T47D (cell line): ENCODE data around the gene CNNM4.
A peak's percentile ranks its signal among the peaks of the same experiment; 100 is the strongest.

Experiments
- DNase-seq, 2 experiments: peaks; one replicate each; pipeline versions ENCODE4 v3.0.0 to v3.0.0-alpha.2; 2011 to 2012; ENCODE audit warnings: low read depth in 1 of 2, low spot score in 1 of 2
- JUND ChIP-seq: IDR thresholded peaks from 2 replicates; pipeline ENCODE4 v1.6.1; 2012; ENCODE audit warnings: low read depth
- in situ Hi-C: cut with HindIII; loops from 2 replicates; pipeline ENCODE4 v1.10.0; 2016; ENCODE audit warnings: low sequenced_read_pairs, low pct_unique_long_range_greater_than_20kb

CNNM4 gene

DNA sequence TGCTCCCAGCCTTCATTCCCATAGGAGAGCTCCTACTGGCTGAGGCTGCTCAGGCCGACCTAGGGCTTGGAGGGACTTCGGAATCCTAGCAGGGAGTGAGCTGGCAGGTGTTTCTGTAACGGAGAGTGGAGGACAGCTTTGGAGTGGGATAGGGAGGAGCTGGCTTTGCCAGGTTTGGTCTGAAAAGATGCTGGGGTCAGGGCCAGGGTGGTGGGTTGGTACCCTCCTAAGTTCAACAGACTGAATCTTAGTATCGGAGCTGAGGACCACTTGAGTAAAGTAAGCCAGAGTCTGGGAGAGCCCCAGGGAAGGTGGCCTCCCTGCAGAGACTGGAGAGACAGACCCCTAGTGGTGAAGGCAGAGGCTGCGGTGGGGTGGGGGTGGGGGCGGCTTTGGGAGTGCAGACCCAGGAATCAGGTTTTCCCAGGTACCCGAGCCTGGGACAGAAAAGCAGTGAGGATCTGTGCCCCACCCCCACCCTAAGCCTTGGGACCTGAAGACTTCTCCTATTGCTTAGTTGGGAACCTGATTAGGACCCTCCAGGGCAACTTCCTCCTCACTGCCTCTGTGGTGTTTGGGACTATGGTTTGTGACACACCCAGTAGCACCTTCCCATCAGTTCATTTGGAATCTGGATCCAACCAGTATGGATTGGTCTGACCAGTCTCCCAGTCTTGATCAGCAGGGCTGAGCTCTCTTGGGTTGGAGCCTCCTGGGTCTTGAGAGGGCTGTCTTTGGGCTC lies 3.0 kb downstream of the CNNM4 start:
- no peak for TF ChIP-seq JUND
- in situ Hi-C loops, result no loop called here
- peak; percentile 44 to 71 for DNase-seq

GRCh38 chr2:96764253-96764637 lies 3.5 kb downstream of the CNNM4 start:
- in situ Hi-C loops, result no loop called here
- peak in 1 of 2 experiments; percentile 81 for DNase-seq
- no peak for TF ChIP-seq JUND

DNA sequence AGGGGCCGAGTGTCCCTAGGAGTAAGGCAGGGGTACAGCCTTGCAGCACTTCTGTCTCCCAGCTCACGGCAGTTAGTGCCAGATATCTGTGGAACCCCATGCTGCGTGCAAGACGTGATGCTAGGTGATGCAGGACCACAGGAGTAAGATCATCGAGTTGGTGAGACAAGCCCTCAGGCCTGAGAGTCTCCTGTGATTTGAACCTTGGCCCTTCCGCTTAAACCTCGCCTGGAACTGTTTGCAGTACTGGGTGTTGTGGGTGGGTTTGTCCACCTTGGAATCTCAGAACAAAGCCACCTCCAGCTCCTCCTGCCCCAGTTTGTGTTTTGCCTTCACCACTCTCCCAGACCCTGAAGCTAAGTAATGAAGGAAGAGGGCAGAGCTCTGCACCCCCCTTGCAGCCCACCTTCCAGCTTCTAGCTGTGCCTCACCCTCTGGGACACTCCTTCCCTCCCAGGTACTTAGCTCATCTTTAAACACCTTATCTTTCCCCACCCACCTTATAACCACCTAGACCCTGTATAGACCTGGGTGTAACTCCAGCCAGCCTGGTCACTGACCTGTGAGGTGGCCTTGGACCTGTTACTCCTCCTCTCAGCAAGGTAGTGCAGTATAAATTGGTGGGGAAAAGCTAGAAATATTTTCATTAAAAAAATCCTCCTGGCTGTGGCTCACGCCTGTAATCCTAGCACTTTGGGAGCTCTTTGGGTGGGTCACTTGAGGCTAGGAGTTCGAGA lies 6.6 kb downstream of the CNNM4 start:
- DNase-seq, result no peak
- in situ Hi-C loops, result no loop called here
- TF ChIP-seq JUND, result no peak

- in situ Hi-C loops, result no loop called here
- DNase-seq, result no peak
- no peak for TF ChIP-seq JUND
These were observed 7.4 kb downstream of the CNNM4 start for GRCh38 chr2:96768083-96768561.

GRCh38 chr2:96769814-96770213 lies 9.1 kb downstream of the CNNM4 start:
- DNase-seq, result peak in 1 of 2 experiments; percentile 79
- TF ChIP-seq JUND, result no peak
- in situ Hi-C loops, result no loop called here

DNA sequence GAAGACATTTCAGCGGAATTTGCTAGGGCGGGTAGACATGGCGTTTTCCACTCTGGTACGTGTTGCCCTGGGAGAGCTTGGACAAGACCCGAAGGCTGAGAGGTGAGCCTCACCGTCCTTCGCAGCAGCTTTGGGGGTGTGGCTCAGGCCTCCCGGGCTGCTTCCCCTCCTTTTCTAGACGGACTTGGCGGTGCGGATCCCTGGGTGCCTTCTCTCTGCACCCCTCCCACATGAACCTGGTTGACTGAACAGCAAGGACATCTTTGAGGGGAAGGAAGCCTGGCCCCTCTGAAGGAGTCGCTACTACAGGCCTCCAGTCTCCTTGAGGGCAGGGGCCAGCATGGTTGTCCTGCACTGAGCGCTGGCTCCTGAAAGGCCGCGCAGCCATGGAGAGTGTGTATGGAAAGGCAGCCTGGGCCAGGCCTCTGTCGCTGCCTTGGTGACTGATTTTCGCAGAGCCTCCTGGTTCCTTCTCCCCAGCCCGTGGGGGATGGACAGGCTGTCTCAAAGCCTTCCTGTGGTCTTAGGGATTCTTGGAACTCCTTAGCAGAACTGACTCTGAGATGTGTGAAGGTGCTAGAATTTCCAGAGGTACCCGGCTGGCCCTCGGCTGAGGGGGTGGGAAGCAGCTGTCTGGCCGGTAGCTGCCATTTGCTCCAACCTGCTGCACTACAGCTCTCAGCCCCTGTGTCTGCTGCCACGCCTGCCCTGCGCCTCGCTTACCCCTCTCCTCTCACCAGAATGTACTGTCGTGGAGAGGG lies 9.9 kb downstream of the CNNM4 start:
- in situ Hi-C loops, result no loop called here
- no peak for TF ChIP-seq JUND
- DNase-seq, result no peak

GRCh38 chr2:96771796-96772618 lies 11.3 kb downstream of the CNNM4 start:
- peak; percentile 58 to 93 for DNase-seq
- no peak for TF ChIP-seq JUND
- in situ Hi-C loops, result no loop called here

DNA sequence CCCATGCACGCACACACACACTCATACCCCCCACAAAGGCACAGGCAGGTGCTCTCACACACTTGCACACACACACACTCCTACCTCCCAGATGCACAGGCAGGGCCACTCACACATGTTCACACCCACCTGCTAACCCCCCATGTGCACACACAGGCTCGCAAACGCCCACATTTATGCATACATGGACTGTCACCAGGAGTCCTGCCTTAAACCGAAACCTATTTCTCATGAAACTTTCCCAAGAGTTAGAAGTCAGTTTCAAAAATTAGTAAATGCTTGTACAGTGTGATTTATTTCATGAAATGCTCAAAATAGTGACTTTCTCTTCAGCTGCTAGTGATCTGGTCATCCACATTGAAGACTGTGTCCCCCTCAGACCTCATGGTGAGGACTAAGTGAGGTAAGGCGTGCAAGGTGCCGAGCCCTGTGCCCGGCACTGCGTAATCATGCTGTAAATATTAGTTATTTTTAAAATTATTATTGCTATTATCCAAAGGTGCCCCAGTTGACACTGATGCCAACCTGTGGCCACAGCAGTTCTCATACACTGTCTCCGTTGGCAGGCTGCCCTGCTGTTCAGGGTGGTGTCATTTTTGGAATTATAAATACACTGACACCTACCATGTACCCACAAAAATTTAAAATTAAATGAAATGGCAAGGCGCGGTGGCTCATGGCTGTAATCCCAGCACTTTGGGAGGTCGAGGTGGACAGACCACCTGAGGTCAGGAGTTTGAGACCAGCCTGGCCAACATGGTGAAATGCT lies 12.4 kb downstream of the CNNM4 start:
- DNase-seq, result no peak
- in situ Hi-C loops, result no loop called here
- TF ChIP-seq JUND, result no peak

GRCh38 chr2:96773922-96774321 lies 13.2 kb downstream of the CNNM4 start:
- TF ChIP-seq JUND, result no peak
- in situ Hi-C loops, result no loop called here
- DNase-seq, result peak in 1 of 2 experiments; percentile 55

DNA sequence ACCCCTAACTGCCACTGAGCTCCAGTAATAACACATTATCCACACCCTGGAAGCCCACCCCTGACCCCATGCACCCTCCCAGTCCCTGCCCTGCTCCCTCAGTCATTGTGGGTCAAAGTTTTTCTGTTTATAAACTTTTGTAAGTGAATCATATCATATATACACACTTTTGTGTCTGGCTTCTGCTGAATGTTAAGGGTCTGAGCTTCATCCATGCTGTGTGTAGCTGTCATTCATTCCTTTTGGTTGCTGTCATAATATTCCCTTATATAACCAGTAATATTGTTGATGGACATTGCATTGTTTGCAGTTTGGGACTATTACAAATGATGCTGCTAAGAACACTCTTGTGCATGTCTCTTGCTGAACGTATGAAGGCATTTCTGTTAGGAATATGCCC lies 14.5 kb downstream of the CNNM4 start:
- in situ Hi-C loops, result no loop called here
- no peak for DNase-seq
- no peak for TF ChIP-seq JUND

DNA sequence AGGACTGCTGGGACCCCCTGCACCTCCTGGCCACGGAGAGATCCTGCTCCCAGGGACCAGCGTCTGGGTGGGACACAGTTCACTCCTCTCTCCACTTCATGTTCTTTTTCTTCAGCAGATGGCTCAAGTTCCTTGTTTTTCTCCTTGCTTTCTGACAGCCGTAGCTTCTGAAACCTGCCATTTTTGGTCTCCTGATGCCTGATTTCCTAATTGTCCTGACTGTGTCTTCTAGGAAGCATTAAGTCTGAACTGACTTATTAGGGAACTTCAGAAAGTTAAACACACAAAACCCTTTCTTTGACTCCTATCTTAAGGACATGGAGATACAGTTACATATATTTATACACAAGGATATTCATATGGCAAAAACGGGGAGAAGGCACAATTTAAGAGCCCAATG lies 22.7 kb downstream of the CNNM4 start:
- DNase-seq, result no peak
- in situ Hi-C loops, result no loop called here
- TF ChIP-seq JUND, result no peak
